Stimulated activated CD4-positive, alpha-beta T cell treated with anti-CD3 and anti-CD28 coated beads, Interleukin-12 subunit alpha, Interleukin-12 subunit beta, amount 100 ng/mL, for 48 hours (primary cell): ENCODE measurements around the gene DNAH2.
A peak's percentile ranks its signal among the peaks of the same experiment; 100 is the strongest.

Experiments
- DNase-seq, 3 donors: peaks; one replicate each; pipeline ENCODE4 v3.0.0-alpha.2; 2020; ENCODE audit warnings: low read depth in 2 of 3, low spot score in 1 of 3

The DNAH2 gene

DNA sequence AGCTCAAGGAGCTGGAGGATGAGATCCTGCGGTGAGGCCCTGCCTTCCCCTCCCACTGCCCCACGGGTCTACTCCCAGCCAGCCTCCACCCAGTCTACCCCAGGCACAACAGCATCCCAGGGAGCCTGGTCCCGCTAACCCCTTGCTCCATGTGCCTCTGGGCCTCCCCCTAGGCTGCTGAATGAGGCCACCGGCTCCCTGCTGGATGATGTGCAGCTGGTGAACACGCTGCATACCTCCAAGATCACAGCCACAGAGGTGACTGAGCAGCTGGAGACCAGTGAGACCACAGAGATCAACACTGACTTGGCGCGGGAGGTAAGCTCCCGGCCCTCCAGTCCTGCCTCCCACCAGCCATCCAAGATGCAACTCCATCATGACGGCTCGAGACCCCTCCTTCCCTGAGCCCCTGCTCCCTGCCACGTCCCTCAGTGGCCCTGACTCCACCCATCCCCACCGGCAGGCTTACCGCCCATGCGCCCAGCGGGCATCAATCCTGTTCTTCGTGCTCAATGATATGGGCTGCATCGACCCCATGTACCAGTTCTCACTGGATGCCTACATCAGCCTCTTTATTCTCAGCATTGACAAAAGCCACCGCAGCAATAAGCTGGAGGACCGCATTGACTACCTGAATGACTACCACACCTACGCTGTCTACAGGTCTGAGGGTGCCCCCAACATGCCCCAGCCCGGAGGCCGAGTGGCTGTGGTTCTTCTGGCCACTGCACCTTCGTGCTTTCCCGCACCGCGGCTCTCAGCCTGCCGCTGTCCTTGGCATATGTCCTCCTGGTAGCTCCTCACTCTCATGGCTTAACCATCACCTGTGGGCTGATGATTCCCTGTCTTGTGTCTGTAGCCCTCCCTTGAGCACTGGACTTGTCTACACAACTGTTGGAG is 101.5 kb downstream of the DNAH2 start:
- DNase-seq, result no peak

DNA sequence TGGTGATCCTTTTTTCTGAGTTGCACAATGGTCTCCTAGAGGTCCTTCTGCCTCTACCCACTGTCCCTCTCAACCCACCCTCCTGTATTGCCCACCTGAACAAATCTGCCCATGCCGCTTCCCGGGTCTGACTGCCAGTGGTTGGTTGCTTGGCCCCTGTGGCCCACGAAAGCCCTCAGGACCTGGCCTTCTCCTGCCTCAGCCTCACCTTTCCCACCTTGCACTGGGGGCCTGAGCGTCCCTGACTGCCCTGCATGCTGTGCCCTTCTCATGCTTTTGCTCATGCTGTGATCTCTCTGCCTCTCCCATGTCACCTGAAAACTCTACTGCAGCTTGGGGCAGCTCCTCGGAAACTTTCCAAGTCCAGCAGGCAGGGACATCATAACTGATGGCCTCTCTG is 102.7 kb downstream of the DNAH2 start:
- DNase-seq, result no peak

GRCh38 chr17:7822126-7822525 is 104.6 kb downstream of the DNAH2 start:
- no peak for DNase-seq

DNA sequence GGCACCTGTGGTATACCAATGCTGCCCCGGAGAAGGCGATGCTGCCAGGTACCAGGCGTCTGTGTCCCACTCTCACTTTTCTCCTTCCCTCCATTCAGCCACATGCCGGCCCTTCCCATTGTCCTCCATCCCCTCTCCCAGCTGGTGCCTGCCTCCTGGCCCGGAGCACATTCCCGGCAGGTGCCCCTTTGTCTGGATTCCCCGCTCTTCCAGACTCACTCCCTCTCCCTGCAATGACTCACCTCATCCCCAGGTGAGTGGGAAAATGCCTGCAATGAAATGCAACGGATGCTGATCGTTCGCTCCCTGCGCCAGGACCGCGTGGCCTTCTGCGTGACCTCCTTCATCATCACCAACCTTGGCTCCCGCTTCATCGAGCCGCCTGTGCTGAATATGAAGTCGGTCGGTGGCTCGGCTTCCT is 106.0 kb downstream of the DNAH2 start:
- no peak for DNase-seq

DNA sequence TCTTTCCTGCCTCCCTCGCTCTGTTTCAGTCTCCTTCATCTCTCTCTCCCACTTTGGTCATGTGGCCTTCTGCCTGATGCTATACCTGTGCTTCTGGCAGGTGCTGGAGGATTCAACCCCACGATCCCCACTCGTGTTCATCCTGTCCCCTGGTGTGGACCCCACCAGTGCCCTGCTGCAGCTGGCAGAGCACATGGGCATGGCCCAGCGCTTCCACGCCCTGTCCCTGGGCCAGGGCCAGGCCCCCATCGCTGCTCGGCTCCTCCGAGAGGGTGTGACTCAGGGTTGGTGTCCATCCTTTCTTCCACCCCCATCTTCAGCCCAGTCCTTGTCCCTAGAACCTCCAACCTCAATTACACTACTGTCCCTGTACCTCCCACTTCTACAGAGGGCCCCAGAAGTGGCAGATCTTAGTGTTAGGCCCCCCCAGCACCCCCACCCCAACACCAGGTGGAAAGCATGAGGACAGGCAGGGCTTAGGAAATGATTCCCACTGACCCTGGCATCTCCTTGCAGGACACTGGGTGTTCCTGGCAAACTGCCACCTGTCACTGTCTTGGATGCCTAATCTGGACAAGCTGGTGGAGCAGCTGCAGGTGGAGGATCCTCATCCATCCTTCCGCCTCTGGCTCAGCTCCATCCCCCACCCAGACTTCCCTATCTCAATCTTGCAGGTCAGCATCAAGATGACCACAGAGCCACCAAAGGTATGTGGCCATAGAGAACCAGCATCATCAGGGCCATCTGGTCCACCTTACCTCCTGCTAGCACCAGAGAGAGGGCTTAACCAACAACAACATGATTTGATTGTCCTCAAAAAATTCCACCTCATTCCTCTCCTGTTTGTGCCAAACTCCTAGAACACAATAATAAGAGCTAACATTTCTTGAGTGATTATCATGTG is 106.7 kb downstream of the DNAH2 start:
- DNase-seq, result no peak

GRCh38 chr17:7825206-7825990 is 107.9 kb downstream of the DNAH2 start:
- no peak for DNase-seq

DNA sequence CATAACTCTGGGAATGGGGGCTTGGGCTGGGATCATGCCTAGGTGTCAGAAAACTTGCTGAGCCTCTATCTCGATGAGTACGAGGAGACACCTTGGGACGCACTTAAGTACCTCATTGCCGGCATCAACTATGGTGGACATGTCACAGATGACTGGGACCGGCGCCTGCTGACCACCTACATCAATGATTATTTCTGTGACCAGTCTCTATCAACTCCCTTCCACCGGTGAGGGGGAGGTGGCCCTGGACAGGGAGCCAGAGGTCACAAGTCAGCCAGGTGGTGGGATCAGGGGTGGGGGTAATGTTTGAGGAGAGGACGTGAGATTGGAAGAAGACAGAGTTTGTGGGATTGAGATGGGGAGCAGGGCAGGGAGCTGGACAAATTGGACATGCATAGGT is 113.1 kb downstream of the DNAH2 start:
- DNase-seq, result no peak

- DNase-seq, result no peak
These were observed 113.7 kb downstream of the DNAH2 start for GRCh38 chr17:7831233-7831632.

DNA sequence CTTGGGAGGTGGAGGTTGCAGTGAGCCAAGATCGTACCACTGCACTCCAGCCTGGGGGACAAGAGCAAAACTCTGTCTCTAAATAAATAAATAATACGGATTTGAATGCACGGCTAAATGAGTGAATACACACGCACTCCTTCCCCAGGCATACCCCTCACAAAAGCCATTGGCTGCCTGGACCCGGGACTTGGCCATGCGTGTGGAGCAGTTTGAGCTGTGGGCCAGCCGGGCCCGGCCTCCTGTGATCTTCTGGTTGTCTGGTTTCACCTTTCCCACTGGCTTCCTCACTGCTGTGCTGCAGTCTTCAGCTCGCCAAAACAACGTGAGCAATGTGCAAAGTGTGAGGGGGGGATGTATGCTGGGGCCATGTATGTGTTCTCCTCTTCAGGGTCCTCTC is 114.9 kb downstream of the DNAH2 start:
- DNase-seq, result no peak

- DNase-seq, result no peak
These were observed 115.7 kb downstream of the DNAH2 start for GRCh38 chr17:7833011-7833794.

- DNase-seq, result peak; percentile 73 to 86 (median 74)
These were observed 116.4 kb downstream of the DNAH2 start, which contains the start of gene KDM6B for GRCh38 chr17:7833795-7834541. TSS of gene KDM6B (plus strand) at chr17:7834217. CDS start at chr17:7845555, 11,338 bp downstream.

DNA sequence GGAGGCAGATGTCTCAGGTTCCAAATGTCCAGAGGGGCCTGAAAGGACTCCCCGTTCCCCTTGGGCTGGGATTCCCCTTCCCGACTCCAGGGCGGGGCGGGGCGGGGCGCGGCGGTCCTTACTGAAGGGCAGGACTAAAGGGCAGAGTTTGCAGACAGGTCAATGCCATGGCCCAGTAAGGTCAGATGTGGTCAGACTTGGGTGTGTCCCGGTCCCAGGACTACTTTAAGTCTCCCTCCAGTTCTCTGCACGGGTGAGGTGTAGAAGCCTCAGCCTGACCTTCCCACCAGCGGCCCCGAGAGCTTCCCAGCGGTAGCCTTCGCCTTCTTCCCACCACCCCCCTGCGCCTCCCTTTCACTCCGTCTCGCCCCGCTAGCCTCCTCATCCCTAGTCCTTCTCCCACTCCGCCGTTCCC is 117.0 kb downstream of the DNAH2 start:
- DNase-seq, result no peak

GRCh38 chr17:7834957-7835813 is 117.6 kb downstream of the DNAH2 start:
- DNase-seq, result peak; percentile 85 to 90 (median 85)

GRCh38 chr17:7835814-7836595 is 118.5 kb downstream of the DNAH2 start:
- no peak for DNase-seq

GRCh38 chr17:7836596-7837407 is 119.3 kb downstream of the DNAH2 start:
- peak; percentile 56 to 71 (median 65) for DNase-seq

DNA sequence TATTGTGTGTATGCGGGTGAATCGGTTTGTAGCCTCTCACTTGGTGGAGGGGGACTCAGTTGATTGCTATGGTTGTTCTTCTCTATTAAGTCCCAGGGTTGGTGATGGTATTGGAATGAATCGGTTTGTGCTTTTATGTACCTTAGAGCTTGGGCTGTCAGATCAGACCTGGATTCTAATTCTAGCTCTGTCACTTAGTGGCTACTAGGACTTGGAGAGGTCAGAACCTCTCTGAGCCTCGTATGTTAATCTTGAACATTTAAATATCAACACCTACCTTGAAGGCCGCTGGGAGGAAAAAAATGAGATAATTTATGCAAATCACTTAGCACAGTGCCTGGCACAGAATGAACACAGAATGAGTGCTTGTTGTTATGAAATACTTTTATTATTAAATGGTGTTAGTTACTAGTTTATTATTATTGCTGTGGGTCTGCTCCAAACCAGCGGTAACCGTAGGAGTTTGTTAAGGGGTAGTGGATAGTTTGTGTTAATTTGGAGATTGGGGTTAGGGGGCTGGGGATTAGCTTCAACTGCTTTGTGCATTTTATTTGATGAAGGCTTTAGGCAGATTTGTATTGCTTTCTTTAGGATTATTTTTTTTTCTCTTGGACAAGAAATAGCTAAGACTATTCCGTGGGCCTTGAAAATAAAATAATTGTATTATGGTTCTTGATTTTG is 120.0 kb downstream of the DNAH2 start:
- no peak for DNase-seq
